GM12878 (cell line): ENCODE data around the gene FRMD5. TPM values are rescaled to one million over a fixed set of nuclear protein-coding genes. Genes with fewer than 3 reads are reported as not detected.

Experiments used
- ATAC-seq: fragments of 200-7000 bp; cut with Tn5 transposase; 3 replicates; pipeline ENCODE4 v1.9.1; 2020; ENCODE audit warnings: mild to moderate bottlenecking, moderate library complexity
- BruUV-seq: library from RNA; stranded (reverse); fragments of 400-500 nt; replicated peaks from 2 replicates; lab custom pipeline; 2021; lab: Mats Ljungman, UMichigan
- CTCF ChIA-PET: fragments of 300-600 bp; sonication (Branson Sonifier 250); formaldehyde crosslinking; extraction: SDS; loops from one replicate; lab custom pipeline; 2021; ENCODE audit warnings: inconsistent platforms; lab: Yijun Ruan, JAX
- POLR2A ChIA-PET: fragments of 350-600 bp; formaldehyde crosslinking; extraction: SDS; loops from one replicate; lab custom pipeline; 2021; ENCODE audit warnings: inconsistent platforms; lab: Charles Lee
- RAD21 ChIA-PET: fragments of 300-600 bp; sonication (Branson Sonifier 250); formaldehyde crosslinking; loops from one replicate; lab custom pipeline; 2023; ENCODE audit warnings: antibody characterized with exemption; ENCODE audit not compliant: unreplicated experiment; lab: Charles Lee
- SMC1A ChIA-PET: fragments of 300-600 bp; sonication (Branson Sonifier 250); formaldehyde crosslinking; loops from one replicate; lab custom pipeline; 2023; ENCODE audit not compliant: unreplicated experiment, uncharacterized antibody; lab: Charles Lee
- DNase-seq: peaks from one replicate; pipeline ENCODE4 v3.0.0-alpha.2; 2011; ENCODE audit warnings: low read depth, low spot score
- FAIRE-seq: peaks from 3 replicates; lab custom pipeline; 2011; peaks lifted over from hg19 to GRCh38; lab: Jason Lieb, UNC
- H2AFZ ChIP-seq: 2 replicates; pipeline ENCODE4 v1.6.0; 2011; ENCODE audit warnings: low read depth, low read length, control low read depth; ENCODE audit not compliant: control insufficient read depth
- H3K27ac ChIP-seq: 2 replicates; pipeline ENCODE4 v1.5.1; 2011; ENCODE audit warnings: control low read depth; ENCODE audit not compliant: control insufficient read depth, insufficient read depth
- H3K27me3 ChIP-seq, 2 experiments: replicated peaks in 1 of 2; 2 replicates each; pipeline versions ENCODE4 v1.6.0 to v1.6.1; 2011; ENCODE audit warnings: low read length in 1 of 2; ENCODE audit not compliant: control insufficient read depth in 2 of 2, insufficient read depth in 2 of 2
- H3K36me3 ChIP-seq, 2 experiments: 2 replicates each; pipeline ENCODE4 v1.5.1; 2011; ENCODE audit warnings: low read length in 1 of 2; ENCODE audit not compliant: control insufficient read depth in 2 of 2, insufficient read depth in 2 of 2
- H3K4me1 ChIP-seq: 2 replicates; pipeline ENCODE4 v1.6.1; 2011; ENCODE audit warnings: mild to moderate bottlenecking, low read length, moderate library complexity, mixed read lengths; ENCODE audit not compliant: control insufficient read depth, insufficient read depth
- H3K4me2 ChIP-seq: 2 replicates; pipeline ENCODE4 v1.6.0; 2011; ENCODE audit warnings: control low read depth; ENCODE audit not compliant: control insufficient read depth, insufficient read depth
- H3K4me3 ChIP-seq: fragments of 200-600 bp; sonication (generic); 2 replicates; pipeline ENCODE4 v1.5.1; 2016
- H3K79me2 ChIP-seq: 2 replicates; pipeline ENCODE4 v1.6.0; 2011; ENCODE audit warnings: low read length; ENCODE audit not compliant: control insufficient read depth, insufficient read depth
- H3K9ac ChIP-seq: 2 replicates; pipeline ENCODE4 v1.8.0; 2011; ENCODE audit warnings: low read length, control low read depth, mixed read lengths; ENCODE audit not compliant: control insufficient read depth, insufficient read depth
- H3K9me3 ChIP-seq: replicated peaks from 3 replicates; pipeline ENCODE4 v1.5.1; 2011; ENCODE audit warnings: mild to moderate bottlenecking, low read length; ENCODE audit not compliant: control insufficient read depth, insufficient read depth
- H4K20me1 ChIP-seq: 2 replicates; pipeline ENCODE4 v1.6.0; 2011; ENCODE audit not compliant: control insufficient read depth, insufficient read depth
- CBFB ChIP-seq: IDR thresholded peaks from 2 replicates; pipeline ENCODE4 v1.6.1; 2016; ENCODE audit warnings: antibody characterized with exemption, low read depth
- DPF2 ChIP-seq: fragments of 450-650 bp; IDR thresholded peaks from 2 replicates; pipeline ENCODE4 v1.6.1; 2017; ENCODE audit warnings: mild to moderate bottlenecking
- KDM1A ChIP-seq: fragments of 200-600 bp; sonication (generic); IDR thresholded peaks from 2 replicates; pipeline ENCODE4 v1.6.1; 2016; ENCODE audit warnings: borderline replicate concordance
- LARP7 ChIP-seq: fragments of 450-650 bp; IDR thresholded peaks from 2 replicates; pipeline ENCODE4 v1.6.1; 2017; ENCODE audit warnings: mild to moderate bottlenecking
- NKRF ChIP-seq: fragments of 450-650 bp; conservative IDR thresholded peaks from 2 replicates; pipeline ENCODE4 v1.6.1; 2017; ENCODE audit warnings: mild to moderate bottlenecking, moderate library complexity
- POU2F2 ChIP-seq: IDR thresholded peaks from 3 replicates; pipeline ENCODE4 v1.6.1; 2011; ENCODE audit warnings: low read depth, mild to moderate bottlenecking, low read length, borderline replicate concordance
- RCOR1 ChIP-seq: conservative IDR thresholded peaks from 2 replicates; pipeline ENCODE4 v1.6.1; 2012; ENCODE audit warnings: low read depth, low read length, improper control_type of control experiment
- RELA ChIP-seq: fragments of 450-650 bp; IDR thresholded peaks from 2 replicates; pipeline ENCODE4 v1.8.0; 2014; ENCODE audit warnings: borderline replicate concordance; ENCODE audit not compliant: partially characterized antibody
- USF1 ChIP-seq: IDR thresholded peaks from 2 replicates; pipeline ENCODE4 v1.6.1; 2011; ENCODE audit warnings: borderline replicate concordance, low read depth, mild to moderate bottlenecking, moderate library complexity, mixed read lengths, low read length; ENCODE audit not compliant: insufficient read depth; ENCODE audit errors: extremely low read length
- USF2 ChIP-seq: IDR thresholded peaks from 2 replicates; pipeline ENCODE4 v1.6.1; 2011; ENCODE audit warnings: low read depth, low read length, improper control_type of control experiment, borderline replicate concordance
- WGBS: methylation state at CpG from one replicate; pipeline ENCODE4 v1.1.6; 2016; ENCODE audit warnings: low lambda C conversion rate; ENCODE audit not compliant: insufficient replicate concordance, insufficient coverage; ENCODE audit errors: missing lambda C conversion rate; 5-methylcytosine and 5-hydroxymethylcytosine counted together
- in situ Hi-C: fragments of 300-500 bp; cut with MboI; formaldehyde crosslinking; loops from 9 replicates; pipeline ENCODE4 v1.14.3; 2018; ENCODE audit warnings: mixed read lengths
- intact Hi-C: fragments of 100-400 bp; cut with micrococcal nuclease; formaldehyde crosslinking; loops from one replicate; pipeline ENCODE4 v1.14.2; 2022; ENCODE audit not compliant: unreplicated experiment
- polyA plus RNA-seq, 11 experiments: library from polyadenylated mRNA; depleted of rRNA in 4 of 11; unstranded in 6 of 11; stranded (reverse) in 5 of 11; fragments of >200 nt; fragmentation: Nextera tagmentation in 4 of 11; fragmentation: Illumina TruSeq in 1 of 11; extraction: Ambion mirVana in 4 of 11; extraction: Trizol in 1 of 11; gene quantifications; 1 replicate in 1 of 11; 2 replicates in 10 of 11; pipeline versions ENCODE4 v1.2.1 to v1.2.3, GENCODE V29; 2011 to 2016; ENCODE audit warnings: inconsistent platforms in 2 of 11, missing spikeins in 2 of 11, low read depth in 1 of 11
- total RNA-seq, 4 experiments: library from RNA; depleted of rRNA in 3 of 4; stranded (reverse); fragments of >200 nt in 3 of 4; fragmentation: Illumina TruSeq in 1 of 4; extraction: Trizol in 1 of 4; gene quantifications; 2 replicates each; pipeline versions ENCODE4 v1.2.1 to v1.2.3, GENCODE V29; 2013 to 2021
- TF ChIP-seq, protein P1 (sequence below): fragments of 450-650 bp; IDR thresholded peaks from 2 replicates; pipeline ENCODE4 v1.6.1; 2017; ENCODE audit warnings: borderline replicate concordance
- TF ChIP-seq, protein P2 (sequence below): IDR thresholded peaks from 2 replicates; pipeline ENCODE4 v1.6.1; 2012; ENCODE audit warnings: low read length, inconsistent platforms

The FRMD5 gene
- total and polyA plus RNA-seq, 10 of the 15 experiments (the other 5 are each of a cell fraction or from before 2014, with no cell fraction given) = 0.26 to 6.4 (median 0.68) TPM; not detected in 1

DNA sequence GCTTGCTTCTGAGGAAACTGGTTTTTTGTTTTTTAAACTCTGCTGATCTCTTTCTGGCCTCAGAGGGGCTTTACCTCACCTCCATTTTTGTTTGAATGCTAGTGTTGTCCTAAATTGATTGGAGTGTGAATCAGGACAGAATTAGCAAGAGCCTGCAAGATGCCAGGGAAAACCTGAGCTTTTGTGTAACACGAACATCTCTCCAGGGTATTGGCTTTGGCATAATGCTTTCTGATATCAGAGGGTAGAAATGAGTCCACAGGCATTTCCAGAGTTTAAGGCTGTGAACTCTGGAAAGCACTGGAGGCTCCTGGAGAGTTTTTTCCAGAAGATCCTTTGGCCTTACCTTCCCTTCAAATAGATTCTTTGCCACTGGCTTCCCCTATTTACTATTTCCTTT is 281.1 kb downstream of the FRMD5 start (continued):
- TF ChIP-seq DPF2 = no peak
- TF ChIP-seq, all 136 proteins: peak for 0

- in situ Hi-C loops (loop anchor here (5.0 kb wide), 1 partner anchor 74 kb away; no protein-coding TSS in a partner anchor), intact Hi-C loops (no loop called here)
- RAD21 ChIA-PET = interaction anchor here (1.7 kb wide), 1 partner anchor 9 kb away, joined by 4 read pairs; no protein-coding TSS in a partner anchor
- 0% methylated on average over 1 of the region's 1 CpG for WGBS
- no peaks in the 10 kb centered on the region for H3K4me1 ChIP-seq
- no peak overlapping the region for H3K4me2 ChIP-seq
- POLR2A ChIA-PET = interaction anchor here (0.5 kb wide), 1 partner anchor 125 kb away, joined by 3 read pairs; no protein-coding TSS in a partner anchor
- CTCF ChIA-PET = interaction anchor here (2.1 kb wide), 1 partner anchor 9 kb away, joined by 8 read pairs; no protein-coding TSS in a partner anchor
- no peaks in the 10 kb centered on the region for H3K9me3 ChIP-seq
- no peaks in the 10 kb centered on the region for H4K20me1 ChIP-seq
- no peak overlapping the region for H2AFZ ChIP-seq
- no peaks in the 10 kb centered on the region for H3K79me2 ChIP-seq
- no peaks in the 10 kb centered on the region for H3K36me3 ChIP-seq
- ATAC-seq (no peak), FAIRE-seq (no peak), DNase-seq (no peak)
- H3K27ac ChIP-seq = no peak overlapping the region
- no TSS peak for BruUV-seq
- SMC1A ChIA-PET = interaction anchor here (1.1 kb wide), 1 partner anchor 153 kb away, joined by 4 read pairs; no protein-coding TSS in a partner anchor
- no peak overlapping the region for H3K9ac ChIP-seq
- no peak overlapping the region for H3K4me3 ChIP-seq
- H3K27me3 ChIP-seq = no peaks in the 10 kb centered on the region
- TF ChIP-seq LARP7 = no peak
- no peak for TF ChIP-seq CBFB
- no peak for TF ChIP-seq USF1
- TF ChIP-seq, protein P1, sequence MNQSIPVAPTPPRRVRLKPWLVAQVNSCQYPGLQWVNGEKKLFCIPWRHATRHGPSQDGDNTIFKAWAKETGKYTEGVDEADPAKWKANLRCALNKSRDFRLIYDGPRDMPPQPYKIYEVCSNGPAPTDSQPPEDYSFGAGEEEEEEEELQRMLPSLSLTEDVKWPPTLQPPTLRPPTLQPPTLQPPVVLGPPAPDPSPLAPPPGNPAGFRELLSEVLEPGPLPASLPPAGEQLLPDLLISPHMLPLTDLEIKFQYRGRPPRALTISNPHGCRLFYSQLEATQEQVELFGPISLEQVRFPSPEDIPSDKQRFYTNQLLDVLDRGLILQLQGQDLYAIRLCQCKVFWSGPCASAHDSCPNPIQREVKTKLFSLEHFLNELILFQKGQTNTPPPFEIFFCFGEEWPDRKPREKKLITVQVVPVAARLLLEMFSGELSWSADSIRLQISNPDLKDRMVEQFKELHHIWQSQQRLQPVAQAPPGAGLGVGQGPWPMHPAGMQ = no peak
- TF ChIP-seq RELA = no peak
- TF ChIP-seq USF2 = no peak
- TF ChIP-seq RCOR1 = no peak
- TF ChIP-seq POU2F2 = no peak
- TF ChIP-seq NKRF = no peak
- no peak for TF ChIP-seq KDM1A
- TF ChIP-seq, protein P2, sequence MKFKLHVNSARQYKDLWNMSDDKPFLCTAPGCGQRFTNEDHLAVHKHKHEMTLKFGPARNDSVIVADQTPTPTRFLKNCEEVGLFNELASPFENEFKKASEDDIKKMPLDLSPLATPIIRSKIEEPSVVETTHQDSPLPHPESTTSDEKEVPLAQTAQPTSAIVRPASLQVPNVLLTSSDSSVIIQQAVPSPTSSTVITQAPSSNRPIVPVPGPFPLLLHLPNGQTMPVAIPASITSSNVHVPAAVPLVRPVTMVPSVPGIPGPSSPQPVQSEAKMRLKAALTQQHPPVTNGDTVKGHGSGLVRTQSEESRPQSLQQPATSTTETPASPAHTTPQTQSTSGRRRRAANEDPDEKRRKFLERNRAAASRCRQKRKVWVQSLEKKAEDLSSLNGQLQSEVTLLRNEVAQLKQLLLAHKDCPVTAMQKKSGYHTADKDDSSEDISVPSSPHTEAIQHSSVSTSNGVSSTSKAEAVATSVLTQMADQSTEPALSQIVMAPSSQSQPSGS = no peak
Measured at GRCh38 chr15:43913026-43913780, 281.9 kb downstream of the FRMD5 start.
